GM12878 (cell line): ENCODE measurements around the gene MARCHF9. TPM values are rescaled to one million over a fixed set of nuclear protein-coding genes. Genes with fewer than 3 reads are reported as not detected.

Experiments used
- ATAC-seq: fragments of 200-7000 bp; cut with Tn5 transposase; 3 replicates; pipeline ENCODE4 v1.9.1; 2020; ENCODE audit warnings: mild to moderate bottlenecking, moderate library complexity
- BruUV-seq: library from RNA; stranded (reverse); fragments of 400-500 nt; replicated peaks from 2 replicates; lab custom pipeline; 2021; lab: Mats Ljungman, UMichigan
- CTCF ChIA-PET: fragments of 300-600 bp; sonication (Branson Sonifier 250); formaldehyde crosslinking; extraction: SDS; loops from one replicate; lab custom pipeline; 2021; ENCODE audit warnings: inconsistent platforms; lab: Yijun Ruan, JAX
- POLR2A ChIA-PET: fragments of 350-600 bp; formaldehyde crosslinking; extraction: SDS; loops from one replicate; lab custom pipeline; 2021; ENCODE audit warnings: inconsistent platforms; lab: Charles Lee
- RAD21 ChIA-PET: fragments of 300-600 bp; sonication (Branson Sonifier 250); formaldehyde crosslinking; loops from one replicate; lab custom pipeline; 2023; ENCODE audit warnings: antibody characterized with exemption; ENCODE audit not compliant: unreplicated experiment; lab: Charles Lee
- SMC1A ChIA-PET: fragments of 300-600 bp; sonication (Branson Sonifier 250); formaldehyde crosslinking; loops from one replicate; lab custom pipeline; 2023; ENCODE audit not compliant: unreplicated experiment, uncharacterized antibody; lab: Charles Lee
- DNase-seq: peaks from one replicate; pipeline ENCODE4 v3.0.0-alpha.2; 2011; ENCODE audit warnings: low read depth, low spot score
- FAIRE-seq: peaks from 3 replicates; lab custom pipeline; 2011; peaks lifted over from hg19 to GRCh38; lab: Jason Lieb, UNC
- H2AFZ ChIP-seq: 2 replicates; pipeline ENCODE4 v1.6.0; 2011; ENCODE audit warnings: low read depth, low read length, control low read depth; ENCODE audit not compliant: control insufficient read depth
- H3K27ac ChIP-seq: 2 replicates; pipeline ENCODE4 v1.5.1; 2011; ENCODE audit warnings: control low read depth; ENCODE audit not compliant: control insufficient read depth, insufficient read depth
- H3K27me3 ChIP-seq, 2 experiments: replicated peaks in 1 of 2; 2 replicates each; pipeline versions ENCODE4 v1.6.0 to v1.6.1; 2011; ENCODE audit warnings: low read length in 1 of 2; ENCODE audit not compliant: control insufficient read depth in 2 of 2, insufficient read depth in 2 of 2
- H3K36me3 ChIP-seq, 2 experiments: 2 replicates each; pipeline ENCODE4 v1.5.1; 2011; ENCODE audit warnings: low read length in 1 of 2; ENCODE audit not compliant: control insufficient read depth in 2 of 2, insufficient read depth in 2 of 2
- H3K4me1 ChIP-seq: 2 replicates; pipeline ENCODE4 v1.6.1; 2011; ENCODE audit warnings: mild to moderate bottlenecking, low read length, moderate library complexity, mixed read lengths; ENCODE audit not compliant: control insufficient read depth, insufficient read depth
- H3K4me2 ChIP-seq: 2 replicates; pipeline ENCODE4 v1.6.0; 2011; ENCODE audit warnings: control low read depth; ENCODE audit not compliant: control insufficient read depth, insufficient read depth
- H3K4me3 ChIP-seq: fragments of 200-600 bp; sonication (generic); 2 replicates; pipeline ENCODE4 v1.5.1; 2016
- H3K79me2 ChIP-seq: 2 replicates; pipeline ENCODE4 v1.6.0; 2011; ENCODE audit warnings: low read length; ENCODE audit not compliant: control insufficient read depth, insufficient read depth
- H3K9ac ChIP-seq: 2 replicates; pipeline ENCODE4 v1.8.0; 2011; ENCODE audit warnings: low read length, control low read depth, mixed read lengths; ENCODE audit not compliant: control insufficient read depth, insufficient read depth
- H3K9me3 ChIP-seq: replicated peaks from 3 replicates; pipeline ENCODE4 v1.5.1; 2011; ENCODE audit warnings: mild to moderate bottlenecking, low read length; ENCODE audit not compliant: control insufficient read depth, insufficient read depth
- H4K20me1 ChIP-seq: 2 replicates; pipeline ENCODE4 v1.6.0; 2011; ENCODE audit not compliant: control insufficient read depth, insufficient read depth
- CTCF ChIP-seq, 3 experiments: IDR thresholded peaks in 2 of 3; conservative IDR thresholded peaks in 1 of 3; 2 replicates each; pipeline ENCODE4 v1.5.1; 2011; ENCODE audit warnings: low read depth in 3 of 3, low read length in 3 of 3, mild to moderate bottlenecking in 3 of 3, control low read depth in 2 of 3, moderate library complexity in 2 of 3, inconsistent platforms in 1 of 3, mixed read lengths in 1 of 3; ENCODE audit not compliant: control insufficient read depth in 2 of 3, insufficient read depth in 1 of 3; ENCODE audit errors: extremely low read depth in 1 of 3
- NFIC ChIP-seq: IDR thresholded peaks from 2 replicates; pipeline ENCODE4 v1.6.1; 2012; ENCODE audit warnings: low read depth, mild to moderate bottlenecking, inconsistent platforms, low read length, moderate library complexity
- PRDM15 ChIP-seq: fragments of 450-650 bp; formaldehyde crosslinking; IDR thresholded peaks from 2 replicates; pipeline ENCODE4 v1.4.0; 2020; ENCODE audit warnings: mild to moderate bottlenecking, moderate library complexity
- RELB ChIP-seq: fragments of 450-650 bp; IDR thresholded peaks from 2 replicates; pipeline ENCODE4 v1.6.1; 2017; ENCODE audit warnings: low read depth, mild to moderate bottlenecking, moderate library complexity
- SRF ChIP-seq, 2 experiments: IDR thresholded peaks; 2 replicates each; pipeline ENCODE4 v1.6.1; 2011; ENCODE audit warnings: low read depth in 2 of 2, low read length in 2 of 2, mild to moderate bottlenecking in 1 of 2, moderate library complexity in 1 of 2
- TCF7 ChIP-seq: IDR thresholded peaks from 2 replicates; pipeline ENCODE4 v1.6.1; 2014; ENCODE audit warnings: antibody characterized with exemption, borderline replicate concordance
- ZBTB40 ChIP-seq: fragments of 450-650 bp; IDR thresholded peaks from 2 replicates; pipeline ENCODE4 v1.6.1; 2016; ENCODE audit warnings: mild to moderate bottlenecking, moderate library complexity, borderline replicate concordance
- ZSCAN29 ChIP-seq: fragments of 450-650 bp; IDR thresholded peaks from 2 replicates; pipeline ENCODE4 v1.6.1; 2017; ENCODE audit warnings: mild to moderate bottlenecking, moderate library complexity
- WGBS: methylation state at CpG from one replicate; pipeline ENCODE4 v1.1.6; 2016; ENCODE audit warnings: low lambda C conversion rate; ENCODE audit not compliant: insufficient replicate concordance, insufficient coverage; ENCODE audit errors: missing lambda C conversion rate; 5-methylcytosine and 5-hydroxymethylcytosine counted together
- in situ Hi-C: fragments of 300-500 bp; cut with MboI; formaldehyde crosslinking; loops from 9 replicates; pipeline ENCODE4 v1.14.3; 2018; ENCODE audit warnings: mixed read lengths
- intact Hi-C: fragments of 100-400 bp; cut with micrococcal nuclease; formaldehyde crosslinking; loops from one replicate; pipeline ENCODE4 v1.14.2; 2022; ENCODE audit not compliant: unreplicated experiment
- polyA plus RNA-seq, 11 experiments: library from polyadenylated mRNA; depleted of rRNA in 4 of 11; unstranded in 6 of 11; stranded (reverse) in 5 of 11; fragments of >200 nt; fragmentation: Nextera tagmentation in 4 of 11; fragmentation: Illumina TruSeq in 1 of 11; extraction: Ambion mirVana in 4 of 11; extraction: Trizol in 1 of 11; gene quantifications; 1 replicate in 1 of 11; 2 replicates in 10 of 11; pipeline versions ENCODE4 v1.2.1 to v1.2.3, GENCODE V29; 2011 to 2016; ENCODE audit warnings: inconsistent platforms in 2 of 11, missing spikeins in 2 of 11, low read depth in 1 of 11
- total RNA-seq, 4 experiments: library from RNA; depleted of rRNA in 3 of 4; stranded (reverse); fragments of >200 nt in 3 of 4; fragmentation: Illumina TruSeq in 1 of 4; extraction: Trizol in 1 of 4; gene quantifications; 2 replicates each; pipeline versions ENCODE4 v1.2.1 to v1.2.3, GENCODE V29; 2013 to 2021

The MARCHF9 gene
- total and polyA plus RNA-seq, 10 of the 15 experiments (the other 5 are each of a cell fraction or from before 2014, with no cell fraction given): 2.4 to 29.3 (median 13.0) TPM

- ChIA-PET POLR2A (no interaction called here), RAD21 (no interaction called here), CTCF (no interaction called here), SMC1A (no interaction called here)
- no peaks in the 10 kb centered on the region for H3K4me1 ChIP-seq
- no peaks in the 10 kb centered on the region for H4K20me1 ChIP-seq
- in situ Hi-C loops (no loop called here), intact Hi-C loops (no loop called here)
- DNase-seq (no peak), ATAC-seq (no peak), FAIRE-seq (no peak)
- H3K9me3 ChIP-seq: no peaks in the 10 kb centered on the region
- WGBS: 93% methylated on average over 4 of the region's 4 CpGs
- 0 out of 2 replicates have a peak, but pooled peaks cover 1% of the 10 kb centered on the region for H3K79me2 ChIP-seq
- no peak overlapping the region for H2AFZ ChIP-seq
- H3K36me3 ChIP-seq: peaks cover 4 to 12% of the 10 kb centered on the region in 2 experiments
- H3K27ac ChIP-seq: no peak overlapping the region
- H3K27me3 ChIP-seq: no peaks in the 10 kb centered on the region
- H3K4me2 ChIP-seq: no peak overlapping the region
- H3K4me3 ChIP-seq: no peak overlapping the region
- no peak overlapping the region for H3K9ac ChIP-seq
- BruUV-seq: no TSS peak
- no peak for TF ChIP-seq NFIC
- no peak for TF ChIP-seq ZSCAN29
- no peak for TF ChIP-seq RELB
- no peak for TF ChIP-seq TCF7
- no peak for TF ChIP-seq ZBTB40
- TF ChIP-seq PRDM15 (CRISPR knock-in tag): no peak
- no peak for TF ChIP-seq SRF (IDR thresholded peaks at IDR 0.05; ENCODE audit: low read depth in 2 of 2, low read length in 2 of 2)
- no peak for TF ChIP-seq CTCF (IDR thresholded peaks at IDR 0.05 in 2 of 3, conservative IDR thresholded peaks at IDR 0.05 in 1 of 3; ENCODE audit: control insufficient read depth in 2 of 3, extremely low read depth in 1 of 3, insufficient read depth in 1 of 3, low read depth in 3 of 3, low read length in 3 of 3)
These were observed 20.3 kb upstream of the MARCHF9 start for GRCh38 chr12:57734591-57734990.
